ENCODE data around the gene CC2D1A.

GRCh38 chr19:13959962-13960862 is 54.2 kb downstream of the CC2D1A start:
- TF ChIP-seq CTCF (IDR thresholded peaks at IDR 0.05; ENCODE audit: low read depth, low read length, missing input control) (peak; percentile 25), EGR1 (IDR thresholded peaks at IDR 0.05; ENCODE audit: low read depth in 2 of 2) (no peak), REST (IDR thresholded peaks at IDR 0.05) (no peak), ZBTB33 (IDR thresholded peaks at IDR 0.05) (no peak), YY1 (IDR thresholded peaks at IDR 0.05) (no peak), RAD21 (IDR thresholded peaks at IDR 0.05) (peak in 1 of 2 donors; percentile 38), MAX (IDR thresholded peaks at IDR 0.05) (no peak)

Measured in liver (tissue), 3 donors.